RPMI8226 (cell line): ENCODE results near the gene FOXO3.

Experiments used
- DNase-seq: peaks from one replicate; pipeline ENCODE4 v3.0.0-alpha.2; 2015

Gene FOXO3

DNA sequence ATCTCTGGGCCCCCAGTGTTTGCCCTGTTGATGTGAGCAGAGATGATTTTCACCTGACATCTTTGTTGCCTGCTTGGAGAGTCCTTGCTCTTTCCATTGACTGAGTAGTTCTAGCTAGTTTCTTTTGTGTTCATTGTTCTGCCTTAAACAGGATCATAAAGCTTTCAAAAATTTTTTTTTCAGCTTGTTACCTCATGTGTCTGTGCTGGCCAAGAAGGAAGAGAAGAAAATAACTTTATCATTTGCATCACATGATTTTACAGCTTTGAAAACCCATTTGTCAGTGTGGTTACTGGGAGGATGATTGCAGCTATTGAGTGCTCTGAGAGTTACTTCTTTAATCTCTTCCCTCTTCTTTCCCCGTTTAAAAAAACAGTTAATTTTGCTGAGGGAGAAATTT is 16.0 kb downstream of the FOXO3 start:
- DNase-seq = no peak

DNA sequence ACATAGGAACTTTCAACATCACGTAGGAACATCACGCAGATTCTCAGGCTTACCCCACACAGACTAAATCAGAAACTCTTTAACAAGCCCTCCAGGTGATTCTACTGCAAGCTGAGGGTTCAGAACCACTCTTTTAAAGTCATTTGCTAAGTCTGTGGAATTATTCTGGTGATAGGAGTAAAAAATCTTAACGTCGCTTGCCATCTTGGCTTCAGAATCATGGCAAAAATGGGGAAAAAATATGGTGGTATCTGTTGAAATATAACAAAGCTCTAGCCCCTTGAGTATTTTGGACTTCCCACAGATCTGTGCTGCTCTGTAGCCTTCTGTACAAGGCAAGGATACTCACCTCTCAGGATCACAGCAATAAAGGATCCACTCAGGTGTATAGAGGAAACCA is 17.4 kb downstream of the FOXO3 start:
- no peak for DNase-seq

DNA sequence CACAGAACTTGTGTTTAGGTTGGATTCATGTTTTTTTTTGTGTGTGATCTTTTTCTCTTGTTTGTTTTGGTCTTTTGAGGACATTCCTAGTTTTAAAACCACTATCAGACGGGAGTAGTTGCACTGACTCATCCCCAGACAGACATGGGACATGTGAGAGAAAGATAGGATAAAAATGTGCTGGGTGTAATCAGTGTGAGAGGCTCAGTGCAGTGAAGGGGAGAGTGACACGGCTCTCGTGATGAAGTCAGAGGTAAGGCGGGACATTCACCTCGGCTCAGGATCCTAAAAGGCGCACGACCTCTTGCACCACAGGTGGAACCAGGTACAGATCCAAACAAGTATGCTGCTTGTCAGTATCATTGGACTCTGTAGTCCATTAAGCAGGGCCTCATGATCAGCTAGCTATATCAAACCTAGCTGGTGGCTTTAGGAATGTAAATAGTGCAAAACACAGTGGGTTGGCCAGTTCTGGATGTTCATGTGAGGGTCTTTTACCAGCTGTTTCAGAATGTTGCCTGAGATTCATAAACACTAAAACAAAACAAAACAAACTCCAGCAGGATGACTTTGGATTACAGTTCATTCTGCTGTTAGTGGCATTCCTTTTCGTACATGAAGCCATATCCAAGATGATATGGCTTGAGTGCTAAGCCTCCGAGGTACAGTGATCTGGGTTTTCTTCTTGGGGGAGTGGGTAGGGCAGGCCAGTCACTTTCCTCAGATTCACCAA is 18.0 kb downstream of the FOXO3 start:
- DNase-seq = no peak

DNA sequence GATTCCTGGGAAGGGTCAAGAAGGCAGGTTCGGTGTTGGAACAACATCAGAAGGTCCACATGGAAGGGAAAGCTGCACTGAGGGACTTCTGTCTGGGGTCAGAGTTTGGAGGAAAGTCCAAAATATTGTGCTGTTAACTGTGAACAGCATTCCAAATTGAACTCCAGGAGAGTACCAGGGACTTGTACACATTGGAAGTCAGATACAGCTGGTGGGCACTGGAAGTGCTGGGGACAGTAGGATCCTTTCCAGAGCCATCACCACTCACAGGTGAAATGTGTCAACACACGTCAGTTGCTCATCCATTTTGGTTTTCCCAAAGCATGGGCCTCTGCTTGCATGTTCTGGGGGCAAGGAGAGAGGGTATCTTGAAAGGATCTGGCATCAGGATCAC is 18.6 kb downstream of the FOXO3 start:
- DNase-seq = no peak

DNA sequence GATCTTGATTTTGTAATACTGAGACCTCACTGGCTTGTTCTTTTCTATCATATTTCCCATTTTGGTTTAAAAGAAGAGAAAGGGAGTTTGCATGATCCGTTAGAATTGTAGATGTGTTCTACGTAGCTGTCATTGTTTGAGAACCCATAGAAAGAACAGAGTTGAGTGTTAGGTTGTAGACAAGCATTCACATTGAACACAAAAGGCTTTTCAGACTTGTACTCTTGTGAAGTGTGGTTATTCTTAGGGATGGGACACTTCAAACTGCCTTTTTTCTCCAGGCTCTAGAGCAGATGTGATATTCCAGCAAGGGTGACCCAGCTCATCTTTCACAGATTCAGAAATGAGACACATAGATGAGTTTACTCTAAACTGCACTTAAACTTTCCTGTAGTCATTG is 19.9 kb downstream of the FOXO3 start:
- DNase-seq = no peak

DNA sequence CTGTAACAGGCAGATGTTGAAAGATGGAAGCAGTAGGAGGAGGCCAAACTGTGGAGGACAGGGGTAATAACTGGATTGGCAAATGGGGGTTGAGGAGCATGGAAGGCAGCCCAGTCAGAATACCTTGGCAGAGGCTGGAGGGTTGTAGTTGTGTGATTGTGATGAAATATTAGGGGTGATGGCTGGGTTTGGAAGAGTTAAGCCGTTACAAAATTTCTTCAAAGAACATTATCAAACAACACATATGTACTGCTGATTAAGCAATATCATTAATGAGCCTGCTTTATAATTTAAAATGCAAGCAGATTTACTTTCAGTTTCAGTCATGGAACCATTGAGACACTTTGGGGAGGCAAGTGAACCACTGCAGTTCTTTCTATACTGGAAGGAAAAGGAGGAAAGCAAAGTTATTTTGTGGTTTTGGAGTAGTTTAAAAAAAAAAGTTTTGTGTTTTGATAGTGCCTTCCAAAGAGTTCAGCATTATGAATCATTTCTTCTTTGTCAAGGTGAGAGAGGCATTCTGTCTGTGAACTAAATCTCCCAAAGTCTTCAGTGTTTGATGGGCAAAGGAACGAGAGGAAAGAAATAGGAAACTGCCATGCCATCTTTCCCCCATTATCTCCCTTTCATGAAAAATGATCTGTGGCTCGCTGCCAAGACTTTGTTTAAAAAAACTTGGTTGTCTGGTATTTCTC is 20.7 kb downstream of the FOXO3 start:
- DNase-seq = peak; percentile 70

DNA sequence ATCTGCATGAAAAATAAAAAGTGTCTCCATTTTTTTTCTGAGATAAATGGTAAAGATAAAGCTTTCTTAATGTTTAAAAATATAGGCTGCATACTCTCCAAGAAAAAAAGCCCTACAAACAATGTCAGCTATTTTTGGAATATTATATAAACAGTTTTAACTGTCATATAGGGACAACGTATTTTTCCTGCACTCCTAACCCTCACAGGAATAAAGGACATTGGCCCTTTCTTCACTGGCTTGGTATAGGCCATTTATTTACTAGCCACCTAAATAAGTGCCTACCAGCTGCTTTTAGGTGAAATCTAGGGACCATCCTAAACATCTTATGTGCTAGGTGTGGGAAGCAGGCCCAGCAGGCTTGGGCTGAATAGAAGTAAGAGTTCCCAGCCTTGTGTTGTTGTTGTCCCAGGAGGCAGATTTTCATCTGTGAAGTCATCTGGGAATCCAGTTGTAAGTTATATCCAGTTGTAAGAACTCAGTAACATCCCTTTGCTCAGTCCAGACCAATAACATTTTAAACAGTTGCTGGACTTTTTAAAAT is 21.3 kb downstream of the FOXO3 start:
- DNase-seq = no peak

DNA sequence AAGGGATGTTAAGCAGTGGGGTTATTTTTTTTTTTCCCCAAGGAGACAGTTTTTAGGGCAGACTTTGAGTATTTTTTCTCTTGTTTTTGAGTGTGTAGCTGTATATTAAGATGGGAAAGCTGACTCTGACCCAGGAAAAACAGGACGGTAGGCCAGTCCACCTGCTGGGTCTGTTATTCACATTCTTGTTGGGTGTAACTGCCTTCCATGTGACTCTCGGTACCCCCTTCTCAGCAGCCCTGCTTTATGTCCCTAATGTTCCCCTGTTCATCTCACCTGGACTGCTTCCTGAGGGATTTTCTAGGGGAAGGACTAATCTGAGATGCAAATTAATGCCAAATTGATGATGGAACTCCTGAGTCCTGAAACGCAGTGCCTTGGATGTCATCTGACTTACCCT is 21.9 kb downstream of the FOXO3 start:
- DNase-seq = no peak

DNA sequence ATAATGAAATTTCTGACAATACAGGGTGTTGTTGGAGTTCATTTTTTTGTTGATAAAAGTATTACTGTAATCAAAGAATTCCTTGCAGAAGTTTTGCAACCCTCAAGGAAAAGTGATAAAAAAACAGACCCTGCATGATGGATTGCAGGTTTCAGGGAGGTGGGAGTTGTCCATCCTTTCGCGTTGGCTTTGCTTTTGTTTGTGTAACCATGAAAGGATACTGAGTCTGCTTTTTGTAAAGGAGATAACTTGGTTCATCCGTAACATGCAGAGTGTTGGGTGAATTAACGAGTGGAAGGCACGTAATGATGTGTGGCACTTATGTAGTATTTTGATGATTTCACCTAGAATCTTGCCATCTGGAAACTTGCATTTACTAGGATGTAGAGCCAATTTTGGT is 23.6 kb downstream of the FOXO3 start:
- DNase-seq = no peak

DNA sequence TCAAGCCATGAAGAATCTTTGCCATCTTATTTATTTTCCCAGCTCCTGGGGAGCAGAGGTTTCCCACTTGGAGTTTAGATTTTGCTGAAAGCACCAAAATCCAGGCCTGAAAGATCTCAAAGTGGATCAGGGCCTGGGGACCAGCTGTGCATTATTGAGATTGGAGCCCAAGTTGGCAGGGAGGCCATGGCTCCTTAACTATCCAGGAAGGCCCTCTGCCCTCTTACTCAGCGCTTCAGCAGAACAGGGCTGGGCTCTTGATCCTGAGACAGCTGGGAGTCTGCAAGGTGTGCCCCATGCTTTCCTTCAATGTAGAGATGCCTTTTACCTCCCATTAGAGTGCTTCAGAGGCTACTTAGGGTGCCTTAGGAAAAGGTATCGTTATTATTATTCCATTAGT is 24.6 kb downstream of the FOXO3 start:
- DNase-seq = no peak

DNA sequence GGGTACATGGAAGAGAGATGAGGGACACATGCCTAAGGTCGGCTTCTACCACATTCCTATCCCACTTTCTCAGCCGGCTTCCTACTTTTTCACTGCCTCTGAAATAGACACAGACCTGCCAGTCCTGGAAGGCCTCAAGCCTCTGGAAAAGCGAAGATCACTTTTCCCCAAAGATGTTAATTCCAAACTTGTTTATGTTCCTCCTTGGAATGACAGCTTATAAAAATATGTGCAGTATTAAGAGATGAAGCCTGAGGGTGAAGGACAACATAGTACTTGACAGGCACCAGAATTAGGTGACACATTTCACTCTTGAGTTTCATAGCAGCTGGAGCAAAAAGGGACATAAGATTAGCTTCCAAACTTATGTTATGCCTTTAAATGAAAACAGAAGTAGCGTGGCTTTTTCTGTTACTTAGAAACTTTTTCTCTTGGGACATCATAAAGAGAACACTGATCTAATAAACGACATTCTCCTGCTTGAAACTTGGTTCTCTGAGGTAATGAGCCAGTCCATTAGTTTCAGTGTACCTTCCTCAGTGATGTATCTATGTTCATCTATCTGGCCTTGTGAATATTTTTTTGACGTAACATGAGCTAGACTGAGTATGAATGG is 25.3 kb downstream of the FOXO3 start:
- DNase-seq = no peak

DNA sequence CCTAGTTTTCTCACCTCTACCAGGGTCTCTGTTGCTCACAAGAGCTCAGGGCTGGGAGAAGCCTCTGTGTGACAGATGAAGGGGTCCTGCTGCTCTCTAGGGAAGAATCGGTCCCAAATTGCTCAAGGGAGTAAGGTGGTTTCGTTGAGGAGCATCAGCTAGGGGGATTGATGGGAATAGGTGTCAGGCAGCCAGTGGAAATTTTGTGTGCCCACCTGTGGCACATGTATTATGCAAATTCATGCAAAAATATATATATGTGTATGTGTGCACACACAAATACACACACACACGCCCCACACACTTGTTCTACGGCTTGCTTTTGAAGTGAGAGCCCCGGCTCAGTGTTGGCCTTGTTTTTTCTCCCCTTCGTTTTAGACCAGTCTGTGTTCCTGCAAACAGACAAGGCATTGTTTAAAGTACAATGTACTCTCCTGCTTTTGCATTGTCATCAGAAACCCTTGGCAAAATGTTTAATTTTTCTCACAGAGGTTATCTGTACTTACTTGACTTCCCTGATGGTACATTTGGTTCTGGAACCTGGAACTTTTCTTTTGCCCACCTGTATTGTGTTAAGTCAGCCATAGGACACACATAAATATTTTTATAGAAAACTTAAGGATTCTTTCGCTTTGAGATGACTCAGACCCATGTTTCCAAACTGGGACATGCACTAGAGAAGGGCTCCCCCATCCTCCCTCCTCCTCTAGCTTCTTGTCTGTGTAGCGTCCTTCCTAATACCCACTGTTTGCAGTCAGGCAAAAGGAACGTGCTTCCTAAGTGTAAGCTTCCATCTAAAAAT is 26.7 kb downstream of the FOXO3 start:
- peak; percentile 48 for DNase-seq

DNA sequence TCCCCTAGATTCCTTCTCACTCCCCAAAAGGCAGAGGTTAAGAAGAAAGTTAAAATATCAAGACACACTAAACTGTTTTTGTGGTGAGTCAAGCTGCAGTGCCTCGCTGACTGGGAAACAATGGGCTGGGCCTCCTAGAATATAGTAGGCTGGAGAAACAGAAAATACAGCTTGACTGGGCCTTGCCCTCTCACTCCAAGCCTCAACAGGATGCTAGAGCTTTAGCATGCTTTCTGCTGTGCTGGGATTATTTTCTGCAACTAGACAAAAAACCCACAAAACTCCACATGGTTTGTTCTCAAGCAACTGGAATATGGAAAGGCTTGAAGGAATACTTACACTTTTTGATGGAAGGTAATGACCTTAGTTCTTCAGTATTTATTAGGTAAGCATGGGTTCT is 27.9 kb downstream of the FOXO3 start:
- peak; percentile 71 for DNase-seq

DNA sequence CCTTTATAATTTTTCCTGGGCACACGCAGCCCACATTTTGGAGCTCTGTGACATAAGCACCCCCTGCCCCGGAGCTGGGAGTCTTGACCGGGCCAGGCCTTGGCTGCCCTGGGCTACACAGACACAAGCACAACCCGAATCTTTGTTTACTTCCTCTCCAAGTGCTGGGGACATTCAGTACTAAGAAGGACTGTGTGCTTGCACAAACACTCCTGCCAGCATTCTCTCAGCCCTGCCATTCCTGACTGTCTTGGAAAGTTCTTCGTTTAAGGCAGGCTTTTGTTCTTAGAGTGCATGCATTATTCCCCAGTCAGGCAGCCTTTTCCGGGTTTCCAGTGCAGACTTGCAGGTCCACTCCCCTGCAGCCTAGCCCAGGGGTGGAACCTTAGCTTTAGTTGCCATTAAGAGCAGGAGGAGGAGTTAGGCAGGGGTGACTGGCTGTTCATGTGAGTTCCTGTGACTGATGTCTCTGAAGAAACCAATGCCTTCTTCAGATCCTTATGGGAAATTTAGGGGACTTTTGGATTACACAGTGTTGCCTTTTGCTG is 28.6 kb downstream of the FOXO3 start:
- peak; percentile 68 for DNase-seq

DNA sequence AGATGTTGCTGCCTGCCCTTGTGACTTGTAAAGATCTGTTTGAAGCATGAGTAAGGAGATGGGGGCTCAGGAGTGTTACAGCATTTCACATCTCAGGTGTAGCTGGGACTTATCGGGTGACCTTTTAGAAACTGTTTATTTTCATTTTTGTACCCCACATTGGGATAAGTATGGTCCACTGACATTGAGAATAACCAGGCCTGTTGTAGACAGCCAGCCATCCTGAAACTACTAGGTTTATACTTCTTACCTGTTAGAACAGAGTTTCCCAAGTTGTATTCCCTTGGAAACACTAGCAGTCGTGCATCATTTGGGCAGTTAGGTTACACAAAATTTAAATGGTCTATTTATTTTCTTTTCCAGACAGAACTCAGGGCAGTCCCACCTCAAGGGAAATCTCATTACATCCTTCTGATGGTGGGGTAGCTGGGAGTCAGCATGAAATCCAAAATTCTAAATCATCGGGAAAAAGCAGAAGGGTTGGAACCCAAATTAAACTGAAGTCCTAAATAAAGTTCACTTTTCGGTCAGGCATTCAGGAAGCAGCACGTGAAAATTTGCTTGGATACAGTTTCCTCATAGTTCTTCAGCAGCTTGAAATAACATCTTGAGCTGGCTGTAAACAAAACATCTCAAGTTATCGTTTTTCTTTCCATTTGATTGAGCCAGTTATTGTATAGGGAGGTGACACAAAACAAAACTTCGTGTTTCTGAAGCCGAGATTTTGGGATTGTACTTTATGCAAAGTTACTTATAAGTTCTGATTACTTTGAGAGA is 30.5 kb downstream of the FOXO3 start:
- DNase-seq = no peak

DNA sequence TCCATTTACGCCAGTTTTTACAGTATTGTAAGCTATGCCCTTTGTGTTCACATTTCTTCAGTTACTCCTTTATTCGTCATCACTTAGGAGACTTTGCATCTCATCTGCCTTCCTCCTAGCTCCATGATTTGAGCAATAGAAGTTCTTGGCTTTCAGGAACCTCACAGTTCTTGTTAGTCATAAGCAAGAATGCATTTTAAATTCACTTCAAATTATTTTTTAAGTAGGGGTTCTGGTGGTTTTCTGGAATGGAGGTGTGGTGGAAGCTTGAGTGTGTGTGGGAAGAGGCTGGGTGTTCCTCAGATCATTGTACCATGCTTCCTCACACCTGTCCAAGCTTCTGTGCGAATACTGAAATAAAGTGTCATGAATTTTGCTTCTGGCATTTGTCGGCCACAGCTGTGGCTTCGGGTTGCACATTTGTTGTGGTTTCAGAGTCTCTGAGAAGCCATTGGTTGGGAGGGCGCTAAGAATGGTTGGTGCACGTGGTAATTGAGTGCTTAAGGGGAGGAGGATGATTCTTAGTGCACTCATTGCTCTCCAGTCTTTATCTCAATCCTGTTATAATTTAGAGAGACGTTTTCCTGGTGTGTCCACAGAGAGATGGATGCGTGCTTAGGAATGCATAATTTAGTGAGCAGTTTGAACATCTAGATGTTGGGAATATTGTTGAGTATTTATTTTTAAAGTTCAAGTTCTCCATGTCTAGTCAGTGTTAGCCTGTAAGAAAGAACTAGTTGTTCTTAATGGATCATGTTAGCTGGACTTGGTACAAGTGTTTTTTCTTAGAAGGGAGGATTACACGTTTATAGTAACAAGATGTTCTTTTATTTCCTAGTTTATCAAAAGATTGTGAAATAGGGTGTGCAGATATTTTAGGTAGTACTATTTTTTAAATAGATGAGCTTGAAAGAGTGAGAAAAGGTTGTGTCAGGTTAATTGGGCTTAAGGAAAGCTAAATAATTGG is 31.9 kb downstream of the FOXO3 start:
- peak; percentile 88 for DNase-seq

DNA sequence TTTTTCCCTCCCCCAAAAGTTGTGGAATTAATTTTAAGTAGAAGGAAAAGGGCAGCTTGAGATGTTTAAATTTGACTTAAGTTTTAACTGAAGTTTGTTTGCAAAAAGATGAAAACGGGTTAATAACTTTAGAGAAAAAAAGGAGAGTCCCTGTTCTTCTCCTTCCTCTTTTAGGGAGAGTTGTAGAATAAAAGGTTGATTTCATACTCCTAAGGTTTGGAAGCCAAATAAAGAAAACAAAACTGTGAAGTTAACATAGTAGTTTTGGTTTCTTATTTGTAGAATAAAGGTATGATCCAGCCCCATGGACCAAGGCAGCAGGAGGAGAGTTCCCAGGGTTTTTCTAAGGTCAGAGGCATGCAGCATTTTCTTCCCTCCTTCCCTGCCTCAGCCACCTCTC is 33.4 kb downstream of the FOXO3 start:
- DNase-seq = no peak

DNA sequence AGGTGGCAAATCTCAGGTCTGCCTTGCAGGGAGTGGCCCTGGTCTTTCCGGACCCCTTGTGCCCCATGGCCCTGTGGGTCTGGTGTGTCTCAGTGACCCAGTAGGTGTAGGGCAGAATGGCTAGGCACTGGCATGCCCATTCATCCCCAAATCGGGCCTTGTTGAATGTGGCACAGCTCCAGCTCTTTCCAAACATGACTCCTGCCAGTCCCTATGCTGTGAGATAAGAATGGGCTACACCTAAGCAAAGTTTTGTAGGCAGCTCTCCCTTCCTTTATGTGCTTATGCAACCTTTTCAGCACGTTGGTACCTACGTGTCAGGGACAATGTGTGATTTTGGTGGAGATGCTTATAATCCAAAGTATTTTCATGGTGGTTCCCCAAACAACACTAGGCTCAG is 33.9 kb downstream of the FOXO3 start:
- DNase-seq = no peak

DNA sequence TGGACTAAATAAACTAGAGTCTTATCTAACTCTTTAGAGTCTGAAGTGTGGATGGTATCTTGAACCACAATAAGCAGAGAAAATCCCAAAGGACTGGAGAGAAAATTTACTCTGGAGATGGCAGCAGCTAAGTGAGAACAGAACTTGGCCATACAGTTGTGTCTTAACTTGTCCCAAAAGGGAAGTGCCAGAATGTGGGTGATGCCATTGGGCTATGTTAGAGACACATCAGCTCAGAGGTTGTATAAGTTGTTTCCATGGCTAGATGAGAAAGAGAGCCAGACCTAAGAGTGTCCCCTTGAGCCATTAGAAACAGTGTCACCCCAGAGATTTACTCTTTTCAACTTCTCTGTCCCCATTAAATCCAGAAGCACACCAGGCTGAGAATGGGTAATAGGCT is 36.2 kb downstream of the FOXO3 start:
- DNase-seq = peak; percentile 47

DNA sequence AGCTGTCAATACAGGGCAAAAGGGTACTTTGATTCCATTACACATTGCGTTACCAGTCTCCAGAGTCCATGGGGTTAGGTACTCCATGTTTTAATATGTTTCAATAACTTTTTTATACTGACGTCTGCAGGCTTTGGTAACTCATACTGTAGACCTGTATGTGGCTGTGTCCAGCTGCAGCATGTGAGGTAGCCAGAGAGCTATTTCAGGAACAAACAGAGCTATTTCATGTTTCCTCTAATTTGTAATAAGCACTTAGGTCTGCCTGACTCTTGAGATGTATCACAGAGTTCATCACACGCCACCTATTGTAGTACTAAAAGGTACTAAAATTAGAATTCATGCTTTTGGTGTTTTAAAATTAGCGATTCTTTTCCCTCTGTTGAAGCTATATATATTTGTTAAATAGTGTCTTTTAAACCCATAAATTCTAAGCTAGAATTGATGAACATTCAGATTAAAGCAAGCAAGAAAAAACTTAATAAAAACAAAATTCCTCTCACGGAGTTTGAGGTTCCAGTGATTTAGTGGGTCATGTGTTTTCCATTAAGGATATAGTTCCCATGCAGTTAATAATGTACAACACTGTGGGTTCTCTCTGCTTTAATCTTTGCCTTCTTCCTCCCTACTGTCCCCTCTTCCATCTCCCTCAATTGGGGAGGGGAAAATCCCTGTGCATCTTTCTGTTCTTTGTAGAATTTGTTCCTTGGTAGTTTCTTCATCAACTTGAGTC is 37.0 kb downstream of the FOXO3 start:
- peak; percentile 67 for DNase-seq
